H1 (cell line): ENCODE results near the gene CORO6. TPM values are rescaled to one million over a fixed set of nuclear protein-coding genes. Genes with fewer than 3 reads are reported as not detected.

Source experiments
- CHD2 ChIP-seq: IDR thresholded peaks from 2 replicates; pipeline ENCODE4 v1.6.1; 2012; ENCODE audit warnings: low read length, improper control_type of control experiment
- EZH2 ChIP-seq: fragments of 200-600 bp; sonication (generic); IDR thresholded peaks from 2 replicates; pipeline ENCODE4 v1.7.1; 2012; ENCODE audit warnings: low read depth, mild to moderate bottlenecking, moderate library complexity, low read length, inconsistent platforms; ENCODE audit not compliant: severe bottlenecking
- SP2 ChIP-seq: IDR thresholded peaks from 2 replicates; pipeline ENCODE4 v1.6.1; 2012; ENCODE audit warnings: mild to moderate bottlenecking, low read length, inconsistent platforms
- SRF ChIP-seq: IDR thresholded peaks from 2 replicates; pipeline ENCODE4 v1.6.1; 2011; ENCODE audit warnings: mild to moderate bottlenecking, low read depth, low read length, moderate library complexity
- polyA plus RNA-seq, 7 experiments: library from polyadenylated mRNA; depleted of rRNA in 3 of 7; stranded (reverse) in 5 of 7; unstranded in 2 of 7; fragments of >200 nt in 5 of 7; fragments of 200-250 nt in 2 of 7; gene quantifications; 1 replicate in 5 of 7; 2 replicates in 1 of 7; 4 replicates in 1 of 7; pipeline versions ENCODE4 v1.2.1 to v1.2.3, GENCODE V29; 2011 to 2013; ENCODE audit warnings: missing spikeins in 2 of 7, mixed read lengths in 2 of 7
- total RNA-seq: library from RNA; stranded (reverse); fragmentation: NEBNext Ultra II Directional; extraction: Animal tissue kit (Norgen Biotek cat#: 25700); gene quantifications from 2 replicates; pipeline ENCODE4 v1.2.1, GENCODE V29; 2021

The CORO6 gene
- total and polyA plus RNA-seq, 2 of the 8 experiments (the other 6 are each of a cell fraction or from before 2014, with no cell fraction given), result 2.5 to 8.6 TPM

GRCh38 chr17:29611351-29612093, 11.2 kb downstream of the CORO6 start (continued):
- TF ChIP-seq SRF, result no peak
- TF ChIP-seq SP2, result no peak
- no peak for TF ChIP-seq EZH2
- no peak for TF ChIP-seq CHD2
